Measurements from ENCODE around the gene ZNF608. TPM values are rescaled to one million over a fixed set of nuclear protein-coding genes. Genes with fewer than 3 reads are reported as not detected.

Gene ZNF608
- total and polyA plus RNA-seq, 2 donors (not counting 3 experiments of a cell fraction or from before 2014, with no cell fraction given) = 16.2 to 33.6 TPM

GRCh38 chr5:124780011-124780410 is 33.6 kb upstream of the ZNF608 start:
- no peaks in the 10 kb centered on the region for H3K27me3 ChIP-seq (ENCODE audit: control insufficient read depth in 2 of 2, insufficient read depth in 2 of 2, low read length in 2 of 2)
- TF ChIP-seq EZH2 (IDR thresholded peaks at IDR 0.05; ENCODE audit: borderline replicate concordance, low read depth, low read length, severe bottlenecking) (no peak), POLR2A (IDR thresholded peaks at IDR 0.05; ENCODE audit: low read depth, low read length) (no peak), GATA2 (IDR thresholded peaks at IDR 0.05; ENCODE audit: insufficient read depth, insufficient read length, low read depth, low read length) (no peak), POLR2AphosphoS5 (IDR thresholded peaks at IDR 0.05; ENCODE audit: insufficient read depth, low read depth, low read length) (no peak), JUN (IDR thresholded peaks at IDR 0.05; ENCODE audit: borderline replicate concordance, insufficient read depth, insufficient read length, low read depth) (no peak), MAX (IDR thresholded peaks at IDR 0.05; ENCODE audit: insufficient read depth, insufficient read length) (no peak), MYC (IDR thresholded peaks at IDR 0.05; ENCODE audit: low read depth, low read length) (no peak), FOS (IDR thresholded peaks at IDR 0.05; ENCODE audit: borderline replicate concordance, insufficient read depth, low read length) (no peak), CTCF (IDR thresholded peaks at IDR 0.05; ENCODE audit: extremely low read depth in 1 of 2, insufficient read depth in 1 of 2, low read depth in 1 of 2, low read length in 2 of 2) (no peak)
- H3K4me1 ChIP-seq (ENCODE audit: control insufficient read depth, extremely low read depth, insufficient read depth, low read length) = no peaks in the 10 kb centered on the region
- intact Hi-C loops (cut with micrococcal nuclease) = no loop called here
- DNase-seq (ENCODE audit: low read depth, low spot score) (no peak), FAIRE-seq (no peak)
- H4K20me1 ChIP-seq (replicated peaks; ENCODE audit: control insufficient read depth, extremely low read depth, insufficient read depth, low read length) = no peaks in the 10 kb centered on the region
- H3K4me2 ChIP-seq (ENCODE audit: insufficient read depth, low read length) = no peak overlapping the region
- dilution Hi-C loops (cut with MboI; ENCODE audit: extremely low pct_ligation_motif_present, low sequenced_read_pairs) = no loop called here
- H3K9me3 ChIP-seq (replicated peaks; ENCODE audit: control insufficient read depth, insufficient read depth, low read length) = no peaks in the 10 kb centered on the region
- H3K79me2 ChIP-seq (ENCODE audit: control insufficient read depth, insufficient read depth, low read length) = no peaks in the 10 kb centered on the region
- H3K27ac ChIP-seq (ENCODE audit: insufficient read depth, low read depth, low read length) = no peak overlapping the region
- H3K36me3 ChIP-seq (ENCODE audit: control insufficient read depth in 2 of 2, extremely low read depth in 1 of 2, insufficient read depth in 2 of 2, low read length in 2 of 2) = no peaks in the 10 kb centered on the region
- no peak overlapping the region for H2AFZ ChIP-seq (ENCODE audit: low read depth, low read length)
- no peak overlapping the region for H3K9ac ChIP-seq (replicated peaks; ENCODE audit: extremely low read depth, insufficient read depth, low read length)
- ChIA-PET CTCF (no interaction called here), POLR2A (no interaction called here)
- BruUV-seq (replicated peaks) = no TSS peak
- H3K4me3 ChIP-seq (replicated peaks in 1 of 3; ENCODE audit: insufficient read depth in 1 of 3, low read depth in 1 of 3, low read length in 3 of 3) = no peak overlapping the region
- H3K9me1 ChIP-seq (replicated peaks; ENCODE audit: control insufficient read depth, extremely low read depth, insufficient read depth, low read length) = no peaks in the 10 kb centered on the region
